NCI-H2227 (cell line): ENCODE data around the gene C14orf93.
A peak's percentile ranks its signal among the peaks of the same experiment; 100 is the strongest.
"Not testable (repeated sequence)": the region's sequence is repeated elsewhere in the genome, so short reads cannot be mapped to it uniquely, and the experiment has no call there.

Experiments used
- DNase-seq: peaks from one replicate; lab custom pipeline; 2025; ENCODE audit not compliant: unreplicated experiment; lab: John Stamatoyannopoulos, UW

Gene C14orf93

DNA sequence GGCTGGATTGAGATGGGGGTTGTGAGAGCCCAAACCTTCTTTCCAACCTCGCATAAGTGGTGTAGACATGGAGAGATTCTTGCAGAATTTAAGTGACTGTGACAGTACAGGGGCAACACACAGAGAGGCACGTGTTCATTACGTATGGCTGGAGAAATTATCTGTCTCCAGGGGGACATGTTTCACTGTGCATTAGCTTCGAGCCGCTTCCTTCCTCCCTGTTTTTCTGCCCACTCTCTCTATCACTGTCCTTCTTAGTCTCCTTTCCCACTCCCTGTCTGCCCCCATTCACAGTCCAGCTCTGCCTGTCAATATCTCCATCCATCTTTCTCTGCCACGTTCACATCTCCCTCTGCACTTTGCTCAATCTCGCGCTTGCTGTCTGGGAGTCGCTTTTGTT is 11.5 kb upstream of the C14orf93 start:
- DNase-seq = no peak

GRCh38 chr14:23020143-23021128 is 10.5 kb upstream of the C14orf93 start:
- no peak for DNase-seq

GRCh38 chr14:23018107-23018506 is 8.2 kb upstream of the C14orf93 start:
- DNase-seq = no peak

DNA sequence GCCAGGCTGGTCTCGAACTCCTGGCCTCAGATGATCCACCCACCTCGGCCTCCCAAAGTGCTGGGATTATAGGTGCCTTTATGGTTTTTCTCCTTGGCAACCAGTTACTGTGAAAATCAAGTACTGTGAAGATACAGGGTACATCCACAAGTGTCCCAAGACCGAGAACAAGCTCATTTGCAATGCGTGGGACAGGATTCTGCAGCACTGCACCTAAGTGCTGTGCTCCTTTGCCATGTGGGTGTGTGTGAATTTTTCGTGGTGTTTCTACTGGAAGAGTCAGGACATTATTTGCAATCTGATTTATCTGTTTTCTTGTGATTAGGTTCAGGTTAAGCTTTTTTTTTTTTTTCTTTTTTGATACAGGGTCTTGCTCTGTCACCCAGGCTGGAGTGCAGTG is 7.1 kb upstream of the C14orf93 start:
- DNase-seq = no peak

- DNase-seq = no peak
Observed at GRCh38 chr14:23015618-23016017, 5.7 kb upstream of the C14orf93 start.

DNA sequence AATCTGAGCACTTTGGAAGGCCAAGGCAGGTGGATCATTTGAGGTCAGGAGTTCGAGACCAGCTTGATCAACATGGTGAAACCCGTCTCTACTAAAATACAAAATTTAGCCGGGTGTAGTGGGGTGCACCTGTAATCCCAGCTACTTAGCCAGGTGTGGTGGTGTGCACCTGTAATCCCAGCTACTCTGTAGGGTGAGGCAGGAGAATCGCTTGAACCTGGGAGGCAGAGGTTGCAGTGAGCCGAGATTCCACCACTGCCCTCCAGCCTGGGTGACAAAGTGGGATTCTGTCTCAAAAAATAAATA is 3.8 kb upstream of the C14orf93 start:
- DNase-seq = not testable (repeated sequence)

DNA sequence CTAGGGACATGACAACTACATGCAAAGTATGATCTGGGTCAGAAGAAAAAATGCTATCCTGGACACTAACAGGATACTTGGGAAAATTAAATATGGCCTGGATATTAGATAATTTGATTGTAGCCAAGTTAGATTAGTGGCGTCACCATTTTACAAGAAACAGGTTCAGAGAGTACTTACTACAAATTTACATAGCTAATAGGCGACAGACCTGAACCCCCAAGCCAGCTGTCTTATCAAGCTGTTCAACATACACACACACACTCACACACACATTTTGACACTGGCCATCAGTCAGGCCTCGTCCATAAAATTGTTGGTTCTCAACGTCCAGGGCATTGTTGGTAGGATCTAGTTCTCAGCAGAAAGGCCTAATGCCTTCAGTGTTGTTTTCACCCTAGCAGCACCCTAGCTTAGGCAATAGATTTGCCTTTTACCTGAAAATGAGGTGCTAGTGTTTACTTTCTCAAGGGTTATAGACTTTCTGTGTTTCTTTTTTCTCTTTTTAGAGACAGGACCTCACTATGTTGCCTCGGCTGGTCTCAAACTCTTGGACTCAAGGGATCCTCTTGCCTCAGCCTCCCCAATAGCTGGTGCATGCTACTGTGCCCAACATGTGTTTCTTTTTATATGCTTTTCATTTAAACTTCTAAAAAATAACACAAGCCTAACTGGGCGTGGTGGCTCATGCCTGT is 3.3 kb upstream of the C14orf93 start:
- DNase-seq = no peak

GRCh38 chr14:23009483-23009938 is 432 bp downstream of the C14orf93 start:
- no peak for DNase-seq

DNA sequence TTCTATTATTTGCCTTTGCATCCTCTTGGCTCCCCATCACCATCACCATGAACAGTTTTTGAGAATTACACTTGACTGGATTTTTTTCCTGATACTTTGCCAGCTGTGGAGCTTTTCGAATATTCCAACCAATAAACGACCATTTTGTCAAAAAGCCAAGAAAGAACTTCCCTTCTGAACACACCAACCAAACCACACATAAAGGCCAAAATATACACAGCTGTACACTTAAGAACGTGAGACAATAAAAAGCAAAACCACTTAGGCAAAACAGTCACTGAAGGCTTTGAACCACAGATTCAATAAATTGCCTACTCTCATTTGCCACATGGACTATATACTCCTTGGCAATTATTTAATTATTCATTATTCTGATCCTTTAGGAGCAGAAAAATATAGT is 1.1 kb downstream of the C14orf93 start:
- no peak for DNase-seq

DNA sequence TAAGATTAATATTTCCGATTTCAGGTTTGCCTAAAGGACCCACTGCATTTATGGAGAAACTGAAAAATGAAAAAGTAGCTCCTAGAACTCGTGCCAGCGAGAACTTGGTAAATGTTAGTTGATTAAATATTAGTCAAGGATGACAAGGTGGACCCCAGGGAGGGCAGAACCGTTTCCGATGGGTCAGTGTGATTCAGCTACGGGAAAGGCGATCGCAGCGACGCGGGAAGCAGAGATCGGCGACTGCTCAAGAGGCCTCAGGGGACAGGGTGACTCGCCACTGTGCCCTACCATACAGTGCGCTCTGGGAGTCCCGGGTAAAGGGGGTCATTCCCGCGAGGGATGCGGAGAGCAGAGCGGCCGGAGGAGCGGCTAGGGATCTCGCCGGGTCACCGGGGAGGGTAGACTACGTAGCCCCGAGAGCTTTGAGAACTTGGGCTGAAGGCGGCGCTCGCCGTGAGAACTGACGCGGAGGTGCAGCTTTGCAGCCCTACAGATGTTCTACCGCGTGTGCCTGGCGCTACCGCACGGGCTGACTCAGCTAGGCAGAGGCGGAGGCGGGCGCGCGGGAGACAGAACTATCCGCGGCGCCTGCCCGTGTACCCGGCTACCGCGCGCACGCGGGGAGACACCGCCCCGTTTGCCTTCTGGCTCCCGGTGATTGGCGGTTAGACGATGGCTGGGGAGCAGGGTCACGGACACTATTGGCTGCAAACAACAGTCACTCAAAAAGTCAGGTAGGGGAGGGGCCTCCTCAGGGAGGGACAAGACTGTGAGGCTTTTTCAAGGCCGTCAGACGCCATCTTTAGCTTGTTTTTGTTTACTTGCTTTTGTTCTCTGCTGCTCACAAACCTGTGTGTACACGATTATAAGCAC is 3.2 kb downstream of the C14orf93 start:
- DNase-seq = peak; percentile 98

DNA sequence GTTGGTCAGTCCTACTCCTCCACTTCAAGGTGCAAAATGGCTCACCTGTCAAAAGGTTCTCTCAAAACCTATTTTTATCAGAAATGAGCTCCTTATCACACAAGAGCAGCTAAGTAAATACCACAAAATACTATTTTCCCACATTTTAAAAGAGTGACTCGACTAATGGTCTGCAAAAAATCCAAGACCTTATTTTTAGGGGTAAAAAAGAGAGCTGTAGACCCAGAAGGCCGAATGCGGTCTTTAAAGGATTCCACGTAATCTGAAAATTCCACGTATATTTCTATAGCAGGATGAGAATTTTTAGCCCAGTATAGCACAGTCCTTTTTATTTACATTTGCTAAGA is 3.8 kb downstream of the C14orf93 start:
- DNase-seq = no peak

DNA sequence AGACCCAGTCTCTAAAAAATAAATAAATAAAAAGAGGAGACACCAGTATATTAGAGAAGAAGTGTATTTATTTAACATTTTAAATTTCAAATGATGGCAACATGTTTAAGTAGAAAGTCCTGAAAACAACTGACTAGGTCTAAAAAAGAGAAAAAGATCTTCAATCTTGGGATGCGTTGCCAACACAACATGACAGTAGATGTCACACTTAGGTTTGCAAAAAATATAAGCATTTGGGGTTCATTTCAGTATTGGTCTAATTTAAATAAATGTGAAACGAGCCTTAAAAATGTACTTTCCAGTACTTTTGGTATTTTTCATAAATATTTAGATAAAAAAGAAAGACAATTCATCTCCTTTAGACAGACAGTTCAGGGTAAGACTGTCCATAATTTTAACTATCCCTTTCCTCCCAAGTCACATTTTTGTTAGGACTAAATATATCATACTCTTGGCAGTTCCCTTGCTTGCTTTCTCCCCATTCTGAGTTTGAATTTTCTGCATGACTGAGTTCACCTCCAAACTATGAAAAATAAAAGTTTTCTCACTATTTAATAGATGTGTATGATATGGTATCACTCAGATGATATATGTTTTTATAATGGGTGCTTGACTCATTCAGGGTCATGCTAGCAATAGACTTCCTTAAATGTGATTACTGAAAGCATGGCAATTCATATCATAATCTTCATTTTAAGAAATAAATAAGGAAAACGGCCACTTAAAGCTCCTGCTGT is 4.3 kb downstream of the C14orf93 start:
- no peak for DNase-seq

DNA sequence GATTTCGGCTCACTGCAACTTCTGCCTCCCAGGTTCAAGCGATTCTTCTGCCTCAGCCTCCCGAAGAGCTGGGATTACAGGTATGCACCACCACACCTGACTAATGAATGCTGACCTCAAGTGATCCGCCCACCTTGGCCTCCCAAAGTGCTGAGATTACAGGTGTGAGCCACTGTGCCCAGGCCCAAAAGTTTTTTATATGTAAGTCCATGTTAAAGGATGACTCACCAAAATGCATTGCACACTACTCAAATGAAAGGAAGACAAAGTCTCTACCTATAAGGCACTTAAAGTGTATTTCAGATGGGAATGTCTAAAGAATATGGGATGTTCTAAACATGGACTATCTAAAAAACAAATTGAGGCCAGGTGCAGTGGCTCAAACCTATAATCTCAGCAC is 5.7 kb downstream of the C14orf93 start:
- not testable (repeated sequence) for DNase-seq

GRCh38 chr14:23002592-23002991 is 7.4 kb downstream of the C14orf93 start:
- DNase-seq = no peak

- DNase-seq = no peak
Observed at GRCh38 chr14:23000860-23001259, 9.1 kb downstream of the C14orf93 start.

GRCh38 chr14:22998329-22999012 is 11.5 kb downstream of the C14orf93 start:
- no peak for DNase-seq

DNA sequence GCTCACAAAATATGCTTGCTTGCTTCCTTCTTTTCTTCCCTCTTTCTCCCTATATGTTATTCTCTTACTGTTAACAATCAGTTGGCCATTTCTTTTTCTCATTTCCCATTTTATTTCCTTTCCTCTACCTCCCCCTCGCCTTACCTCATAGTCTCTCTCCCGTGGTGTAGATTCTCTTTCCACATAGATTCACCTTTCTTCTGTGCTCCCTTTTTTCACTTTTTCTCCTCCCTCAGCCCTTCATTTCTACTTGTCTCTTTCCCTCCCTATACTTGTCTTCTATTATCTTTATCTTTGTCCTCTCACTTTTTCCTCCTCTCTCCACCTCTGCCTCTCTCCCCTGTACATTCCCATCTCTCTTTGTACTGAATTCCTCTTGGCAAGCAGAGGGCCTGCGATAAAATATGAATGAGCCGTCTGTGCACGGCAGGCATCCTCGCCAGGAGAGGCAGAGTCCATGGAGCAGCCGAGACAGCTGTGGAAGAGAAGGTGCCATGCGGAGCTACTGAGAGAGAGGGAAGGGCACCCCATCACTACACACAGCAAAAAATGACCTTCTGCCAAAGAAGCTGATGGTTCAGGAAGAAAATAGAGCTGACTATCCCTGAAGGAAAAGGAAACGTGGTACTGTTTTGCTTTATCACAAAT is 12.1 kb downstream of the C14orf93 start:
- DNase-seq = no peak

DNA sequence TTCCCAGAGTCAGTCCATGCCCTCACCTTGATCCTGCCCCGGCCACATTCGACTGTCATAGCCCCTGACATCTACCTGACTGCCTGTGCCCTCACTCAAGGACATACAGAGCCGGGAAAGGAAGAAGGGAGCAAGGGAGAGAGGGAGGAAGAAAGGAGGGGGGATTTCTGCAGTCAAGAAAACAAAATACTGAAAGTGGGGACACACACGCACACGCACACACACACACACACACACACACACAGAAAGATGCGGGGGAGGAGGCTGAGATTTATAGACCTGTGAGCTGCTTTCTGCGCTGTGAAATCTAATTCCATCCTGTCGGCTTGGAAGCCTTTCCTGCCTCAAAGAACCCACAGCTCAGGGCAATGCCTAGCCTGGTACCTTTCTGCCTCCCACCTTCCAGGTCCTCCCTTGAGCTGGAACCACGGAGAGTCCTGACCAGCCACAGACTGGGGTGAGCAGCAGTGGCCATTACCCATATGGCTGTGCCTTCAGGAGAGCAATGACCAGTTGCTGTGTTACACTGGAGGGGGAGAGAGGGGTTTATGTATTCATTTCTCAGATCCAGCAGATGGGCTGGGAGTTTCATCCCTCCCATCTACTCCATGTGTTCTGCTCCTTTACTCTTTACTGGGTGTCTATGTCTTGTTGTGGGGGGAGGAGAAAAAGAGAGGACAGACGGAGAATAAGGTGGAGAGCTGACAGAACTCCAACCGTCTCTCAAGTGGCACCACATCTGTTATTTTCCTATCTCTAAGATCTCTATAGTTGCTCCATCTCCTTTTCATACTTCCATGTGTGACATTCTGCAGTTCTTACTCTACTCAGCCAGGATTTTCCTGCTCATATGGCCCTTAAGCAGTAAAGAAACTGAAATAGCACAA is 12.9 kb downstream of the C14orf93 start:
- peak; percentile 33 for DNase-seq
